ENCODE data around the gene FAM222B. TPM values are rescaled to one million over a fixed set of nuclear protein-coding genes. Genes with fewer than 3 reads are reported as not detected.

Gene FAM222B
- total RNA-seq, 3 donors from 2014 or later, result 9.7 to 12.0 (median 10.5) TPM

- intact Hi-C loops (cut with DNase I; ENCODE audit: low total_unique reads), result no loop called here
- H3K4me1 ChIP-seq, result peaks cover 0 to 10% of the 10 kb centered on the region in 2 donors
- no peaks in the 10 kb centered on the region for H3K9me3 ChIP-seq
- H3K36me3 ChIP-seq, result no peaks in the 10 kb centered on the region
- peak overlapping the region; percentile 90 to 93 for H3K27ac ChIP-seq
- DNase-seq (ENCODE audit: low spot score in 2 of 2), result no peak
- peak overlapping the region; percentile 61 to 77 (median 76) for H3K4me3 ChIP-seq
- no peak for TF ChIP-seq CTCF (IDR thresholded peaks at IDR 0.05)
- TF ChIP-seq POLR2AphosphoS5 (IDR thresholded peaks at IDR 0.05), result no peak
- no peak for TF ChIP-seq POLR2A (IDR thresholded peaks at IDR 0.05)
- no peaks in the 10 kb centered on the region for H3K27me3 ChIP-seq
Measured at GRCh38 chr17:28712032-28712704, 130.4 kb downstream of the FAM222B start.

GRCh38 chr17:28711723-28712031 is 130.9 kb downstream of the FAM222B start, which contains the start of gene PROCA1:
Gene PROCA1, minus strand, starts transcription at chr17:28711888. Its CDS starts 228 bp downstream, at chr17:28711660.
- Histone ChIP-seq H3K4me3 (peak within 1 kb of the TSS; percentile 61 to 77 (median 76)), H3K9me3 (no peaks in the 10 kb centered on the region), H3K4me1 (peaks cover 0 to 8% of the 10 kb centered on the region in 2 donors), H3K36me3 (no peaks in the 10 kb centered on the region), H3K27me3 (no peaks in the 10 kb centered on the region), H3K27ac (peak within 1 kb of the TSS; percentile 90 to 93)
- no peak for TF ChIP-seq POLR2A (IDR thresholded peaks at IDR 0.05)
- TF ChIP-seq POLR2AphosphoS5 (IDR thresholded peaks at IDR 0.05), result no peak
- TF ChIP-seq CTCF (IDR thresholded peaks at IDR 0.05), result no peak
- DNase-seq (ENCODE audit: low spot score in 2 of 2), result no peak
- intact Hi-C loops (cut with DNase I; ENCODE audit: low total_unique reads), result no loop called here

- intact Hi-C loops (cut with DNase I; ENCODE audit: low total_unique reads), result no loop called here
- H3K4me1 ChIP-seq, result peaks cover 0 to 2% of the 10 kb centered on the region in 2 donors
- H3K36me3 ChIP-seq, result no peaks in the 10 kb centered on the region
- peak overlapping the region; percentile 90 to 93 for H3K27ac ChIP-seq
- H3K9me3 ChIP-seq, result no peaks in the 10 kb centered on the region
- DNase-seq (ENCODE audit: low spot score in 2 of 2), result peak; percentile 68 to 83
- TF ChIP-seq CTCF (IDR thresholded peaks at IDR 0.05), result no peak
- peak; percentile 30 to 48 (median 40) for TF ChIP-seq POLR2AphosphoS5 (IDR thresholded peaks at IDR 0.05)
- H3K27me3 ChIP-seq, result no peaks in the 10 kb centered on the region
- peak overlapping the region; percentile 61 to 77 (median 76) for H3K4me3 ChIP-seq
Measured at GRCh38 chr17:28710861-28711722, 131.5 kb downstream of the FAM222B start.

- intact Hi-C loops (cut with DNase I; ENCODE audit: low total_unique reads), result no loop called here
- no peaks in the 10 kb centered on the region for H3K4me1 ChIP-seq
Measured at GRCh38 chr17:28707339-28707720, 135.3 kb downstream of the FAM222B start.

More at GRCh38 chr17:28707339-28707720, 135.3 kb downstream of the FAM222B start:
- H3K27ac ChIP-seq, result no peak overlapping the region
- no peak for DNase-seq (ENCODE audit: low spot score in 2 of 2)
- H3K9me3 ChIP-seq, result no peaks in the 10 kb centered on the region
- no peaks in the 10 kb centered on the region for H3K27me3 ChIP-seq
- no peak for TF ChIP-seq POLR2A (IDR thresholded peaks at IDR 0.05)
- no peak for TF ChIP-seq POLR2AphosphoS5 (IDR thresholded peaks at IDR 0.05)
- no peak for TF ChIP-seq CTCF (IDR thresholded peaks at IDR 0.05)
- H3K36me3 ChIP-seq, result peaks cover 3% of the 10 kb centered on the region
- H3K4me3 ChIP-seq, result no peak overlapping the region
